ENCODE measurements around the gene CPLANE1. TPM values are rescaled to one million over a fixed set of nuclear protein-coding genes. Genes with fewer than 3 reads are reported as not detected.

CPLANE1 gene
- total and polyA plus RNA-seq, 9 of the 15 experiments (the other 6 are each of a cell fraction or from before 2014, with no cell fraction given), result under 0.01 to 0.27 (median 0.08) TPM; not detected in 2

DNA sequence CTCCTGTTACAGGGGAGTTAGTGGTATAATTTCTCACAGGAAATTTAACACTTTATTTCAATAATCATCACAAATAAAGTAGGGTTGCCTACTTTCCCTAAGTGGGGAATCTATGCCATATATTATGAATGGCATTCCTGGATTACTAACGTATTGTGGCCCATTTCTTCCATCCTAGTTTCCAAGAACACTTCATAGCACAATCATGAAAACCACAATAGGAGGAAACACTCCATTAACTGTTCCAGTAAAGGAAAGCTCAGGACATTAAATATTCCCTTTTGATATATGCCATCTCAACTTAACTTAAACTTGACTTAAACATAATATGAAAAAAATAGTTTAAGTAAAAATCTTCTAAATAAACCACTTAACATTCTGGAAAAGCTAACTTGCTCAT is 2.1 kb downstream of the CPLANE1 start:
- H3K4me2 ChIP-seq (ENCODE audit: insufficient read depth, low read length), result no peak overlapping the region
- no peak for TF ChIP-seq SAFB (IDR thresholded peaks at IDR 0.05; ENCODE audit: borderline replicate concordance, low read depth, low read length)
- no peak for TF ChIP-seq ZNF3 (CRISPR knock-in tag; IDR thresholded peaks at IDR 0.05)
- TF ChIP-seq NR3C1 (CRISPR knock-in tag; IDR thresholded peaks at IDR 0.05), result no peak
- TF ChIP-seq, protein P1, sequence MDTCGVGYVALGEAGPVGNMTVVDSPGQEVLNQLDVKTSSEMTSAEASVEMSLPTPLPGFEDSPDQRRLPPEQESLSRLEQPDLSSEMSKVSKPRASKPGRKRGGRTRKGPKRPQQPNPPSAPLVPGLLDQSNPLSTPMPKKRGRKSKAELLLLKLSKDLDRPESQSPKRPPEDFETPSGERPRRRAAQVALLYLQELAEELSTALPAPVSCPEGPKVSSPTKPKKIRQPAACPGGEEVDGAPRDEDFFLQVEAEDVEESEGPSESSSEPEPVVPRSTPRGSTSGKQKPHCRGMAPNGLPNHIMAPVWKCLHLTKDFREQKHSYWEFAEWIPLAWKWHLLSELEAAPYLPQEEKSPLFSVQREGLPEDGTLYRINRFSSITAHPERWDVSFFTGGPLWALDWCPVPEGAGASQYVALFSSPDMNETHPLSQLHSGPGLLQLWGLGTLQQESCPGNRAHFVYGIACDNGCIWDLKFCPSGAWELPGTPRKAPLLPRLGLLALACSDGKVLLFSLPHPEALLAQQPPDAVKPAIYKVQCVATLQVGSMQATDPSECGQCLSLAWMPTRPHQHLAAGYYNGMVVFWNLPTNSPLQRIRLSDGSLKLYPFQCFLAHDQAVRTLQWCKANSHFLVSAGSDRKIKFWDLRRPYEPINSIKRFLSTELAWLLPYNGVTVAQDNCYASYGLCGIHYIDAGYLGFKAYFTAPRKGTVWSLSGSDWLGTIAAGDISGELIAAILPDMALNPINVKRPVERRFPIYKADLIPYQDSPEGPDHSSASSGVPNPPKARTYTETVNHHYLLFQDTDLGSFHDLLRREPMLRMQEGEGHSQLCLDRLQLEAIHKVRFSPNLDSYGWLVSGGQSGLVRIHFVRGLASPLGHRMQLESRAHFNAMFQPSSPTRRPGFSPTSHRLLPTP (IDR thresholded peaks at IDR 0.05; ENCODE audit: borderline replicate concordance, extremely low read depth, insufficient read length), result no peak
- TF ChIP-seq TAF1 (IDR thresholded peaks at IDR 0.05; ENCODE audit: control insufficient read depth, extremely low read depth, insufficient read depth, low read length, severe bottlenecking), result no peak
- TF ChIP-seq, protein P2, sequence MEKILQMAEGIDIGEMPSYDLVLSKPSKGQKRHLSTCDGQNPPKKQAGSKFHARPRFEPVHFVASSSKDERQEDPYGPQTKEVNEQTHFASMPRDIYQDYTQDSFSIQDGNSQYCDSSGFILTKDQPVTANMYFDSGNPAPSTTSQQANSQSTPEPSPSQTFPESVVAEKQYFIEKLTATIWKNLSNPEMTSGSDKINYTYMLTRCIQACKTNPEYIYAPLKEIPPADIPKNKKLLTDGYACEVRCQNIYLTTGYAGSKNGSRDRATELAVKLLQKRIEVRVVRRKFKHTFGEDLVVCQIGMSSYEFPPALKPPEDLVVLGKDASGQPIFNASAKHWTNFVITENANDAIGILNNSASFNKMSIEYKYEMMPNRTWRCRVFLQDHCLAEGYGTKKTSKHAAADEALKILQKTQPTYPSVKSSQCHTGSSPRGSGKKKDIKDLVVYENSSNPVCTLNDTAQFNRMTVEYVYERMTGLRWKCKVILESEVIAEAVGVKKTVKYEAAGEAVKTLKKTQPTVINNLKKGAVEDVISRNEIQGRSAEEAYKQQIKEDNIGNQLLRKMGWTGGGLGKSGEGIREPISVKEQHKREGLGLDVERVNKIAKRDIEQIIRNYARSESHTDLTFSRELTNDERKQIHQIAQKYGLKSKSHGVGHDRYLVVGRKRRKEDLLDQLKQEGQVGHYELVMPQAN (IDR thresholded peaks at IDR 0.05; ENCODE audit: borderline replicate concordance), result no peak
- TF ChIP-seq, protein P3, sequence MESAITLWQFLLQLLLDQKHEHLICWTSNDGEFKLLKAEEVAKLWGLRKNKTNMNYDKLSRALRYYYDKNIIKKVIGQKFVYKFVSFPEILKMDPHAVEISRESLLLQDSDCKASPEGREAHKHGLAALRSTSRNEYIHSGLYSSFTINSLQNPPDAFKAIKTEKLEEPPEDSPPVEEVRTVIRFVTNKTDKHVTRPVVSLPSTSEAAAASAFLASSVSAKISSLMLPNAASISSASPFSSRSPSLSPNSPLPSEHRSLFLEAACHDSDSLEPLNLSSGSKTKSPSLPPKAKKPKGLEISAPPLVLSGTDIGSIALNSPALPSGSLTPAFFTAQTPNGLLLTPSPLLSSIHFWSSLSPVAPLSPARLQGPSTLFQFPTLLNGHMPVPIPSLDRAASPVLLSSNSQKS (CRISPR knock-in tag; IDR thresholded peaks at IDR 0.05), result no peak
- TF ChIP-seq ZNF239 (CRISPR knock-in tag; IDR thresholded peaks at IDR 0.05), result no peak
- TF ChIP-seq ZNF134 (CRISPR knock-in tag; conservative IDR thresholded peaks at IDR 0.05), result no peak
- TF ChIP-seq, protein P4, sequence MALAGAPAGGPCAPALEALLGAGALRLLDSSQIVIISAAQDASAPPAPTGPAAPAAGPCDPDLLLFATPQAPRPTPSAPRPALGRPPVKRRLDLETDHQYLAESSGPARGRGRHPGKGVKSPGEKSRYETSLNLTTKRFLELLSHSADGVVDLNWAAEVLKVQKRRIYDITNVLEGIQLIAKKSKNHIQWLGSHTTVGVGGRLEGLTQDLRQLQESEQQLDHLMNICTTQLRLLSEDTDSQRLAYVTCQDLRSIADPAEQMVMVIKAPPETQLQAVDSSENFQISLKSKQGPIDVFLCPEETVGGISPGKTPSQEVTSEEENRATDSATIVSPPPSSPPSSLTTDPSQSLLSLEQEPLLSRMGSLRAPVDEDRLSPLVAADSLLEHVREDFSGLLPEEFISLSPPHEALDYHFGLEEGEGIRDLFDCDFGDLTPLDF (CRISPR knock-in tag; IDR thresholded peaks at IDR 0.05), result no peak
- TF ChIP-seq, protein P5, sequence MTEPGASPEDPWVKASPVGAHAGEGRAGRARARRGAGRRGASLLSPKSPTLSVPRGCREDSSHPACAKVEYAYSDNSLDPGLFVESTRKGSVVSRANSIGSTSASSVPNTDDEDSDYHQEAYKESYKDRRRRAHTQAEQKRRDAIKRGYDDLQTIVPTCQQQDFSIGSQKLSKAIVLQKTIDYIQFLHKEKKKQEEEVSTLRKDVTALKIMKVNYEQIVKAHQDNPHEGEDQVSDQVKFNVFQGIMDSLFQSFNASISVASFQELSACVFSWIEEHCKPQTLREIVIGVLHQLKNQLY (CRISPR knock-in tag; conservative IDR thresholded peaks at IDR 0.05), result no peak
- TF ChIP-seq, protein P6, sequence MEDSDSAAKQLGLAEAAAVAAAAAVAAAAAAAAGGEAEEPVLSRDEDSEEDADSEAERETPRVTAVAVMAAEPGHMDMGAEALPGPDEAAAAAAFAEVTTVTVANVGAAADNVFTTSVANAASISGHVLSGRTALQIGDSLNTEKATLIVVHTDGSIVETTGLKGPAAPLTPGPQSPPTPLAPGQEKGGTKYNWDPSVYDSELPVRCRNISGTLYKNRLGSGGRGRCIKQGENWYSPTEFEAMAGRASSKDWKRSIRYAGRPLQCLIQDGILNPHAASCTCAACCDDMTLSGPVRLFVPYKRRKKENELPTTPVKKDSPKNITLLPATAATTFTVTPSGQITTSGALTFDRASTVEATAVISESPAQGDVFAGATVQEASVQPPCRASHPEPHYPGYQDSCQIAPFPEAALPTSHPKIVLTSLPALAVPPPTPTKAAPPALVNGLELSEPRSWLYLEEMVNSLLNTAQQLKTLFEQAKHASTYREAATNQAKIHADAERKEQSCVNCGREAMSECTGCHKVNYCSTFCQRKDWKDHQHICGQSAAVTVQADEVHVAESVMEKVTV (CRISPR knock-in tag; IDR thresholded peaks at IDR 0.05), result no peak

More for the DNA sequence above, 2.1 kb downstream of the CPLANE1 start:
- ATAC-seq (no peak), DNase-seq (ENCODE audit: extremely low read depth in 1 of 4, low spot score in 3 of 4) (no peak), FAIRE-seq (no peak)
- in situ Hi-C loops (cut with MboI), result no loop called here
- Histone ChIP-seq H3K4me3 (no peak overlapping the region), H3K9ac (ENCODE audit: insufficient read depth in 1 of 2, low read depth in 2 of 2, low read length in 2 of 2) (no peak overlapping the region), H4K20me1 (replicated peaks; ENCODE audit: control insufficient read depth, insufficient read depth, low read length) (no peaks in the 10 kb centered on the region), H3K27me3 (ENCODE audit: control insufficient read depth in 2 of 2, insufficient read depth in 2 of 2, low read length in 2 of 2) (peaks cover 19 to 42% of the 10 kb centered on the region in 2 experiments), H2AFZ (ENCODE audit: low read depth, low read length) (no peak overlapping the region), H3K27ac (ENCODE audit: extremely low read depth, low read depth, low read length) (no peak overlapping the region), H3K4me1 (replicated peaks in 1 of 2; ENCODE audit: control insufficient read depth in 2 of 2, insufficient read depth in 2 of 2, low read length in 2 of 2) (peaks cover 0 to 8% of the 10 kb centered on the region in 2 experiments; a peak in 1 of 5 replicates), H3K36me3 (ENCODE audit: control insufficient read depth, insufficient read depth, low read length) (no peaks in the 10 kb centered on the region), H3K9me3 (replicated peaks; ENCODE audit: control insufficient read depth, insufficient read depth, low read depth, low read length) (no peaks in the 10 kb centered on the region), H3K9me1 (ENCODE audit: control insufficient read depth, insufficient read depth, low read length) (no peaks in the 10 kb centered on the region), H3K79me2 (ENCODE audit: control insufficient read depth, insufficient read depth, low read length) (no peaks in the 10 kb centered on the region)
- BruUV-seq (replicated peaks), result no TSS peak
- ChIA-PET POLR2A (no interaction called here), CTCF (ENCODE audit: low intra/inter-chr PET ratio) (no interaction called here)
- WGBS (ENCODE audit: insufficient coverage, low coverage, missing lambda C conversion rate), result 0% methylated on average over 1 of the region's 1 CpG
- intact Hi-C loops (cut with micrococcal nuclease), result no loop called here
